Stimulated activated CD8-positive, alpha-beta memory T cell treated with anti-CD3 and anti-CD28 coated beads, Interleukin-12 subunit alpha, Interleukin-12 subunit beta, amount 100 ng/mL, for 24 hours (primary cell): ENCODE results near the gene ARID3C.

Experiments used
- DNase-seq: peaks from one replicate; pipeline ENCODE4 v3.0.0-alpha.2; 2020; ENCODE audit errors: extremely low read depth

The ARID3C gene

DNA sequence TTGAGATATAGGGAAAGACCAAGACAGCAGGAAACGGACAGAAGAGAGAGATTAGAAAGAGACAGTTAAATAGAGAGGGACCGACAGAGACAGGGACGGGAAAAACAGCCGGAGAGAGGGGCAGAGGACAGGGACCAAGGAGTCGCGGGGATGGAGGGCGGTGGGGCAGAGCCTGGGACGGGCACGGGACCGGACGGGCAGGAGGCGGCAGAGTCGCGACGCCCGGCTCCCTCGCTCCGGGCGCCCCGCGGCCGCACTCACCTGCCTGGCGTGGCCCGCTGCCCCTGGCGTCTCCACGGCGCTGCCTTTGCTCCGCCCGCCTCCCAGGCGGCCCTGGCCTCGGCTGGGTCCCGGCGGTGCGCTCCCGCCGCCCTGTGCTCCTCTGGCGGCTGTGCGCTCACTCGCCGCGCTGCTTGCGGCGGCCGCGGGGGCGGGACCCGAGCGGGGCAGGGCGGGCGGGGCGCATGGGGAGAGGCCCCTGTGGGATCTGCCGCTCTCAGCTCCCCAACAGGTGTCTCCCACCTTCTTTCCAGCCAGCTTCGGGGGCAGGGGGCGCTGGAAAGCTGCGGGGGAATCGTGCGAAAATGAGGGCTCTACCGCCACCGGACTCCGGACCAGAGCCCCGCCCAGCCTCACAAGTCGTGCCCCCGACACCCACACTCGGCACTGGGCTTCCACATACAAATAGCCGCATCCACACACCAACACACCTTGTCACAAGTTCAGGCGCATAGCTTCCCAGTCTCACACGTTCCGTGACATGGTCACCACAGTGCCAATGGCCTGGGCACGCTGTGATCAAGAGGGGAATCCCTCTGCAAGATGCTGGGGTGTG lies at the start of gene ARID3C:
TSS of gene ARID3C (minus strand) at position 411 of the 835 bp plus-strand sequence. CDS start 1,052 bp downstream, outside the sequence.
- no peak for DNase-seq

GRCh38 chr9:34675869-34676268 lies 47.0 kb upstream of the ARID3C start:
- DNase-seq = no peak

DNA sequence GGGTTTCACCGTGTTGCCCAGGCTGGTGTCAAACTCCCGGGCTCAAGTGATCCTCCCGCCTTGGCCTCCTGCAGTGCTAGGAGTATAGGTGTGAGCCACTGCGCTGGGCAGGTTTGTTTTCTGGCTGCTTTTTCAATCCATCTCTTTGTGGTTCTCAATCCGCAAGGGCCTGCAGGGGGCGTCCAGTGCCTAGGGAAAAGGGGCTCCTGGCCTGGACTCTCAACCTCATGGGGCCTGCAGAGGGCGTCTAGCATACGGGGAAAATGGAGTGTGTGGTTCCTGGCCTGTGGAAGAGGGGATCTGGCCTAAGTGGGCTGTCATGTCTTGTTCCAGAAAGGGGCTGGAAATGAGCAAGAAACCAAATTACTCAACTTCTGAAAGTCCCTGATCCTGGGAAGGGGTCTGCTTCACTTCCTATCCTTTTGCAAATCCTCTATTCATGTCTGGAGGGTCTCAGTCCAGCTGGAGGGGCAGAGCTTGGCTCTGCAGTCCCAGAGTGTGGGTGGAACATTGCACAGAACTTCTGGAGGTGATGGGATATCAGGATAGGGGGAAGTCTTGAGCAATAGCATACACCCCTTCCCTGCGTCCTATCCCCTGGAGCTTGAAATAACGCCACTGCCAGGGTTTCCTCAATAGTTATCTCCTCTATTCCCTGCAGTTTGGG lies 46.3 kb upstream of the ARID3C start:
- peak; percentile 25 for DNase-seq

DNA sequence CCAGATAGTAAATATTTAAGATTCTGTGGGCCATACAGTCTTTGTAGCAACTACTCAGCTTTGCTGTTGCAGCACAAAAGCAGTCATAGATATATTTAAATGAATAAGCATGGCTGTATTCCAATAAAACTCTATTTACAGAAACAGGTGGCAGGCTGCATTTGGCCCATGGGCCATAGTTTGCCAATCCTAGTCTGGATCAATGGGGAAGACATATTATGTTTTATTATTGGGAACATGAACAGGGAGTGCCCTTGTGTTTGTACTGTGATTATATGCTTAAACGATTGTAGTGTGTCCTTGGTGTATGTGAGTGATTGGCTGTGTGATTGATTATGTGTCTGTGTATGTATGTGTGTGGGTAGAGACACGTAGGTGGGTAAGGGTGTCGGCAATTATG lies 45.6 kb upstream of the ARID3C start:
- no peak for DNase-seq

DNA sequence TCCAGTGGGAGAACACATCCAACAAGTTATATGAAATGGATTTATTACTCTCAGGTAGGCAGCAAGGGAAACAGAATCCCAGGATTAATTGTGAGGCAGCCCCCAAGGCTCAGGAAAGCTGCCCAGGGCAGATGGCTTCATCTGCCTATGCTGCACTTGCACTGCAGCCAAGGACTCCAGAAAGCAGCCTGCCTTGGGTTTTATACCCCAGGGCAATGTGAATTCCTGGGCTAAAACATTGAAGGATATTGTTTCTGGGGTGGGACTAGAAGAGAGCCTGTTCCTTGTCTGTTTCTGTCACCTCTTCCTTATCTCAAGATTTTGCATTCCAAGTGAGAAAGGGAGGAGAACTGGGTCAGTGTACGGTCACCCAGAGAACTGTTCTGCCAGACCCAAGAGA lies 42.4 kb upstream of the ARID3C start:
- no peak for DNase-seq

DNA sequence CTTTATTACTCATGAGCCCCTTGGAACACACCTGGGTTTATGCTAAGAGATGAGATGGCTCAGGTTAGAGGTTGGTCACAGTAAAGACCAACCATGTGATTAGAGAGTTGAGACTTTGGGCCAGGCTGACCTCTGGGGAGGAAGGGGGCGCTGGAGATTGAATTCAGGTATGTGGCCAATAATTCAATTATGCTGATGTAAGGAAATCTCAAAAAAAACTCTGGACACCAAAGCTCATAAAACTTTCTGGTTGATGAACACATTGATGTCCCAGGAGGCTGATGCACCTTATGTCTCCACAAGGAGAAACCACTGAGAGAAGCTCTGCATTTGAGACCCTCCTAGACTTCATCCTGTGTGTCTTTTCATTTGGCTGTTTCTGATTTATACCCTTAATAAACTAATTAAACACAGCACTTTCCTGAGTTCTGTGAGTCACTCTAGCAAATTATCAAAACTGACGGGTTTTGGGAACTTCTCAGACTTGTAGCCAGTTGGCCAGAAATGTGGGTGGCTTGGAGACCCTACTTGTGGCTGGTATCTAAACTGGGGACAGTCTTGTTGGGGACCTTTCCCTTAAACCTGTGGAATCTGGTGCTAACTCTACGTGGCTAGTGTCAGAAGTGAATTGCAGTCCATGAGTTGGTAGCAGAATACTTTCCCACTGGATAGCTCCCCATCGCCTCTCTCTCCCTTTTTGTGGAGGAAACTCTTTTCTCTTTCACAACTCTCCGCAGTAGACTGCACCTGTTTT lies 41.1 kb upstream of the ARID3C start:
- DNase-seq = no peak

GRCh38 chr9:34665381-34666250 lies 36.8 kb upstream of the ARID3C start:
- DNase-seq = peak; percentile 66

GRCh38 chr9:34665067-34665380 lies 36.2 kb upstream of the ARID3C start:
- DNase-seq = no peak

DNA sequence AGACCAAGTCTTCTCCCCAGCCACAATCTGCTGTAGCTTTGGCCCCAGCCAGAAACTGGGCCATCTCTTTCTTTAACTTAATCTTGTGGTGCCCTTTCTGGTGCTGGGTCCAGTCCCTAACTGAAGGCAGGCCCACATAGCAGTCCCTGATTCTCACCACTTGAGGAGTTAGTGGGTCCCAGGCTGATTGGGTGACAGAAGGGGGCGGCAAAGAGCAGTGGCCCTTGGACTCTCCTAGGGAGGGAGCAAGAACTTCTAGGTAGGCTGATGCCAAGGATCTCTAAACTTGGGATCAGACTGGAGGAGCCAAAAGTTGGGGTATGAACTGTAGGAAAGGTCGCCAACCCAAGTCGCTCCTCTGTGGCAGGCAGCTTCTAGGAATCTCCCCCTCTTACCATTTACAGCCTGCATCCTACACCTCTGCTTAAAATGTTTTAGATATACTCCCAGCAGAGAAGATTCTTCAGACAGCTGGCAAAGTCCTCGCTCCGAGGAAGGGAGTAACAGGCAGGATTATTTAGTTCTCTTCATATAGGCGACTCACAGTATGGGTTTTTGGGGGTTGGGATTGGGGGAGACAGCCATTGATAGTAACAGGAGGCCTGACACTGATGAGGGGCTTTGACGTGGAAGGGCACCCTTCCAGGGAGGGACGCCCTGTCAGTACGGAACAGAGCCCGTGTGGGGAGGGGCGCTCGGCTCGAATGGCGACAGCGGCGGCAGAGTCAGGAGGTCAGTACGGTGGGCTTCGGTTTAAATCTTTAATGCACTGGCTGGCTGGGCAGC lies 35.6 kb upstream of the ARID3C start:
- peak; percentile 36 for DNase-seq

DNA sequence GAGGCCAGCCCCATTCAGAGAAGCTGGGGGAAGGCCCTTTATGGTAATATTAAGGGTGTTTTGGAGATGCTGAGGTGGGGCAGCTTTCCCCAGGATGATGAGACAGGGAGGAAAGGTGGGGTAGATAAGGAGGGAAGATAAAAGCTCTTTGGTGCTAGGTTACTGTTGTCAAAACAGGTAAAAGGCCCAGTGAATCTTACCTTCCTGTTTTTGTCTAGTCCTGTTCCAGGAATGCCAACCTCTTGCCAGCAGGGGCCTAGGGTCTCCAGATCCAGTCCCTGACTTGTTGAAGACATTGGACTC lies 34.4 kb upstream of the ARID3C start:
- no peak for DNase-seq

- DNase-seq = no peak
Observed at GRCh38 chr9:34662526-34663302, 33.8 kb upstream of the ARID3C start, which contains the start of gene CCL27. TSS of gene CCL27 (minus strand) at chr9:34662657. CDS start at chr9:34662633, 24 bp downstream.

DNA sequence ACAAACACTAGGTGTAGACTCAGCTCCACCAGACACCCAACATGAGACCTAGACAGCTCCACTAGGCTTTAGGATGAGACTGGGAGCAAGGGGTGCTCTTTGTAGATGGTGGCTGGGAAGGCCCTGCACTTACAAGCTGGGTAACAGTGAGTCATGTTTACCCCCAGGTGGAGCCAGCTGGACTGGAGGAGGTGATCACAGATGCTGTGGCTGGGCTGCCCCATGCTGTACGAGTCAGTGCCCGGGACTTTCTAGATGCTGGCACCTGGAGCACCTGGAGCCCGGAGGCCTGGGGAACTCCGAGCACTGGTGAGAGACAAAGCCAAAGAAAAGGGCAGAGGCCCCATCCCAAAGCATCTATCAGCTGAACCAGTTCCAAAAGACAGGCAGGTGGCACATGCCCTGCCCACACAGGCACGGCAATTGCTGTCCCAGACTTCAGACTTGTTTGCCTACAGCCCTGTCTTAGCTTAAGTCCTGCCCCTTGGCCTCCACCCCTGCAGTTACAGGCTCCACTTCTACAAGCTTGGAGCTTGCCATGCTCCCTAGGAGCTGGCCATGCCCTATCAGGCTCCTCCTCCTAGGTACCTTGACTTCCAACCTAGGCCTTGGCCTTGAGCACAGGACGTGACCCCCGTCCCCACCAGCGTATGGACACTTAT lies 30.9 kb upstream of the ARID3C start:
- no peak for DNase-seq

- DNase-seq = no peak
Observed at GRCh38 chr9:34658461-34658860, 29.6 kb upstream of the ARID3C start.

GRCh38 chr9:34656992-34657391 lies 28.1 kb upstream of the ARID3C start:
- DNase-seq = no peak

- DNase-seq = no peak
Observed at GRCh38 chr9:34655394-34655793, 26.5 kb upstream of the ARID3C start.

- no peak for DNase-seq
Observed at GRCh38 chr9:34654323-34655051, 25.6 kb upstream of the ARID3C start.

DNA sequence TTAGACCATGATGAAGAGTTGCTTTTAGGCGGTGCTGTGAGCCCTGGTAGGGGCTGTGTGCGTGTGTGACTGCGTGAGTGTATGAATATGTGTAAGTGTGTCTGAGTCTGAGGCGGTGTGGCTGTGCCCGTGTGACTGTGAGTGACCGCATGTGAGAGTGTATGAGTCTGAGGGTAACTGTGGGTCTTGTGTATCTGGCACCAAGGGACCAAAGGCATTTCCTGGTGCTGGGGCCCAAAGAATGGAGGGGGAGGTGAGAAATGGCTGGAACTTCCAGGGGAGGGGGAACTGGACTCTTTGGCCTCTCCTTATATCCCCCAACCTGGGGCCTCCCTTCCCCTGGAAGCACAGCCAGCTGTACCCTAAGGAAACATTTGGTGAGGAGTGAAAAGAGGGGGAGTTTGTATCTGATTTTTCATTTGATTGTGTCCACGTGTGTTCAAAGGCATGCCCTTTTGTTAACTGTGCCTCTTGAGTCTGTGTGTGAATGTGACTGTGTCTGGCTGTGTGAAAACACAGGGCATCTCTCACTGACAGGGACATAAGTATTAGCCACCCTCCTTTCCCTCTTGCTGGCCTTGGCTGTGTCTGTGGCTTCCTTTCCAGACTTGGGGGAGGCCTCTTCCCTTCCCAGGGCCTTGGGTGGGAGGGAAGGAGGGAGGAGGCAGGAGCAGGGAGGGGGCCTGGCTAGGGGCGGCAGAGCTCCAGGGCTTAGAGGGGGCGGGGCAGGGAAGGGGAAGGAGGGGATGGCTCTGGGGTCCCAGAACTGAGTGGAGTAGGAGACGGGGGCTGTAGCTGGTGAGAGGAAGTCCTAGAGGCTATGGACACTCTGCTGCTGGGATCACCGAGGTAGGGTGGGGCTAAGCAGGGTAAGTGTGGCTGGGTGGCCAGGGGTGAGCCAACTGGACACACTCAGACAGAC lies 24.5 kb upstream of the ARID3C start:
- no peak for DNase-seq

DNA sequence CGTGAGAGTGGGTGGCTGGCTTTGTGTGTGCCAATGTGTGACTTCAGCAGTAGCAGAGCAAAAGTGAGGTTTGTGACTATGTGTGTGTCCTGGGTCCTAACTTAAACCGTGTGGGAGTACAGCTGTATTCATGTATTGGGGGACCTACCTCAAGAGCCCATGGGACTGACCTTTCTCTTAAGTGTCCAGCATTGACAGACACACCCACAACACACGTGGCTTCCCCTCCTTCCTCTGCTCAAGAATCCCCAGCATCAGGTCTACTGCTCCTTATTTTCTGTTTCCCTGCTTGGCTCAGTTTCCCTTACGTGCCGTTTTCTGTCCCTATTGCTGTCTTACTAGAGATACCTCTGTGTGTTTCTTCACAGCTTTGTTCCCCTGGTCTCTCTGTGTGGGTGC lies 23.7 kb upstream of the ARID3C start:
- DNase-seq = no peak
